ENCODE results near the gene AGRP.

The AGRP gene

DNA sequence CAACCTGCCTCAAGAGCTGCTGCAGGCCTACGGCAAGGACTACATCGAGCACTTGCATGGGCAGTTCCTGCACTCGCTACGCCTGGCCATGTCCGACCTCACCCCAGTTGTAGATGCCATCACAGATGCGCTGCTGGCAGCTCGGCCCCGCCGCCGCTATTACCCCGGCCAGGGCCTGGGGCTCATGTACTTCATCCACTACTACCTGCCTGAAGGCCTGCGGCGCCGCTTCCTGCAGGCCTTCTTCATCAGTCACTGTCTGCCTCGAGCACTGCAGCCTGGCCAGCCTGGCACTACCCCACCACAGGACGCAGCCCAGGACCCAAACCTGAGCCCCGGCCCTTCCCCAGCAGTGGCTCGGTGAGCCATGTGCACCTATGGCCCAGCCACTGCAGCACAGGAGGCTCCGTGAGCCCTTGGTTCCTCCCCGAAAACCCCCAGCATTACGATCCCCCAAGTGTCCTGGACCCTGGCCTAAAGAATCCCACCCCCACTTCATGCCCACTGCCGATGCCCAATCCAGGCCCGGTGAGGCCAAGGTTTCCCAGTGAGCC is 46.6 kb downstream of the AGRP start:
- Histone ChIP-seq H3K18ac (ENCODE audit: low read length) (no peak overlapping the region), H4K91ac (ENCODE audit: low read depth, low read length, poor library complexity) (no peak overlapping the region), H3K4ac (ENCODE audit: low read length) (no peak overlapping the region), H3K4me2 (ENCODE audit: insufficient read depth, low read length, poor library complexity, severe bottlenecking) (no peak overlapping the region), H3K9me3 (replicated peaks in 1 of 2; ENCODE audit: control insufficient read depth in 2 of 2, insufficient read depth in 1 of 2, low read depth in 1 of 2, low read length in 2 of 2) (peaks cover 0 to 2% of the 10 kb centered on the region in 2 donors), H2BK5ac (ENCODE audit: low read length) (no peak overlapping the region), H3K23ac (ENCODE audit: low read depth, low read length, poor library complexity) (peak overlapping the region; percentile 80), H3K14ac (ENCODE audit: low read length) (peak overlapping the region; percentile 56), H2BK12ac (ENCODE audit: low read length) (no peak overlapping the region), H3K27me3 (ENCODE audit: control insufficient read depth in 3 of 3, insufficient read depth in 3 of 3, low read depth in 1 of 3, low read length in 3 of 3) (peaks cover 0 to 10% (median under 1%) of the 10 kb centered on the region in 3 experiments), H2AFZ (ENCODE audit: low read length) (no peak overlapping the region), H3K27ac (replicated peaks; ENCODE audit: low read length) (no peak overlapping the region), H2BK15ac (ENCODE audit: low read length) (no peak overlapping the region), H3K36me3 (replicated peaks in 1 of 2; ENCODE audit: control insufficient read depth in 2 of 2, insufficient read depth in 2 of 2, low read length in 2 of 2) (peaks cover 17 to 37% of the 10 kb centered on the region in 2 donors), H4K8ac (ENCODE audit: low read depth, low read length) (no peak overlapping the region), H3K9ac (ENCODE audit: low read depth, low read length, poor library complexity) (peak overlapping the region; percentile 70), H2AK5ac (ENCODE audit: low read depth, low read length) (peak overlapping the region; percentile 2), H3K79me1 (ENCODE audit: low read depth, low read length) (no peaks in the 10 kb centered on the region), H3K4me1 (ENCODE audit: control insufficient read depth in 2 of 2, insufficient read depth in 1 of 2, low read depth in 1 of 2, low read length in 2 of 2) (peaks cover 10 to 12% of the 10 kb centered on the region in 2 donors), H2BK120ac (ENCODE audit: low read depth, low read length) (no peak overlapping the region), H3K4me3 (ENCODE audit: low read length in 2 of 2) (peak overlapping the region in 1 of 2 donors; percentile 59)
- DNase-seq (ENCODE audit: low spot score), result no peak
- WGBS, 2 donors (ENCODE audit: extremely low coverage in 2 of 2, insufficient read length in 2 of 2, insufficient replicate concordance in 1 of 2), result no CpG with 5 or more reads among the region's 23 CpGs

DNA sequence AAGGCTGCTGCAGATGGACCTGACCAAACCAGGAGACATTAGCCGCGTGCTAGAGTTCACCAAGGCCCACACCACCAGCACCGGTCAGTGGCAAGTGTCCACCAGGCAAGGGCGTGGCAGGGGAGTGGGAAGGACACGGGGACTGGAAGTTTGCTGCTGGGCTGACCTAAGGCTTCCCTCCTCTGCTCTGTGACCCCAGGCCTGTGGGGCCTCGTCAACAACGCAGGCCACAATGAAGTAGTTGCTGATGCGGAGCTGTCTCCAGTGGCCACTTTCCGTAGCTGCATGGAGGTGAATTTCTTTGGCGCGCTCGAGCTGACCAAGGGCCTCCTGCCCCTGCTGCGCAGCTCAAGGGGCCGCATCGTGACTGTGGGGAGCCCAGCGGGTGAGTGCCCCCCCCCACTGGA is 47.6 kb downstream of the AGRP start:
- H3K36me3 ChIP-seq (replicated peaks in 1 of 2; ENCODE audit: control insufficient read depth in 2 of 2, insufficient read depth in 2 of 2, low read length in 2 of 2), result peaks cover 17 to 37% of the 10 kb centered on the region in 2 donors
- peak overlapping the region; percentile 73 for H3K23ac ChIP-seq (ENCODE audit: low read depth, low read length, poor library complexity)
- no peak overlapping the region for H3K14ac ChIP-seq (ENCODE audit: low read length)
- H2BK15ac ChIP-seq (ENCODE audit: low read length), result no peak overlapping the region
- H4K8ac ChIP-seq (ENCODE audit: low read depth, low read length), result no peak overlapping the region
- H2AFZ ChIP-seq (ENCODE audit: low read length), result no peak overlapping the region
- no peak overlapping the region for H3K4me2 ChIP-seq (ENCODE audit: insufficient read depth, low read length, poor library complexity, severe bottlenecking)
- H3K27ac ChIP-seq (replicated peaks; ENCODE audit: low read length), result no peak overlapping the region
- peak overlapping the region in 1 of 2 donors; percentile 48 for H3K4me3 ChIP-seq (ENCODE audit: low read length in 2 of 2)
- no peak for DNase-seq (ENCODE audit: low spot score)
- no peak overlapping the region for H2BK5ac ChIP-seq (ENCODE audit: low read length)
- H2BK12ac ChIP-seq (ENCODE audit: low read length), result no peak overlapping the region
- WGBS, 2 donors (ENCODE audit: extremely low coverage in 2 of 2, insufficient read length in 2 of 2, insufficient replicate concordance in 1 of 2), result no CpG with 5 or more reads among the region's 16 CpGs
- H3K4ac ChIP-seq (ENCODE audit: low read length), result no peak overlapping the region
- peaks cover 0 to 2% of the 10 kb centered on the region in 2 donors for H3K9me3 ChIP-seq (replicated peaks in 1 of 2; ENCODE audit: control insufficient read depth in 2 of 2, insufficient read depth in 1 of 2, low read depth in 1 of 2, low read length in 2 of 2)
- H2AK5ac ChIP-seq (ENCODE audit: low read depth, low read length), result no peak overlapping the region
- H3K9ac ChIP-seq (ENCODE audit: low read depth, low read length, poor library complexity), result peak overlapping the region; percentile 4
- peaks cover 10 to 14% of the 10 kb centered on the region in 2 donors for H3K4me1 ChIP-seq (ENCODE audit: control insufficient read depth in 2 of 2, insufficient read depth in 1 of 2, low read depth in 1 of 2, low read length in 2 of 2)
- peaks cover 0 to 17% (median 4%) of the 10 kb centered on the region in 3 experiments for H3K27me3 ChIP-seq (ENCODE audit: control insufficient read depth in 3 of 3, insufficient read depth in 3 of 3, low read depth in 1 of 3, low read length in 3 of 3)
- H3K79me1 ChIP-seq (ENCODE audit: low read depth, low read length), result no peaks in the 10 kb centered on the region
- no peak overlapping the region for H4K91ac ChIP-seq (ENCODE audit: low read depth, low read length, poor library complexity)
- no peak overlapping the region for H3K18ac ChIP-seq (ENCODE audit: low read length)
- H2BK120ac ChIP-seq (ENCODE audit: low read depth, low read length), result no peak overlapping the region

DNA sequence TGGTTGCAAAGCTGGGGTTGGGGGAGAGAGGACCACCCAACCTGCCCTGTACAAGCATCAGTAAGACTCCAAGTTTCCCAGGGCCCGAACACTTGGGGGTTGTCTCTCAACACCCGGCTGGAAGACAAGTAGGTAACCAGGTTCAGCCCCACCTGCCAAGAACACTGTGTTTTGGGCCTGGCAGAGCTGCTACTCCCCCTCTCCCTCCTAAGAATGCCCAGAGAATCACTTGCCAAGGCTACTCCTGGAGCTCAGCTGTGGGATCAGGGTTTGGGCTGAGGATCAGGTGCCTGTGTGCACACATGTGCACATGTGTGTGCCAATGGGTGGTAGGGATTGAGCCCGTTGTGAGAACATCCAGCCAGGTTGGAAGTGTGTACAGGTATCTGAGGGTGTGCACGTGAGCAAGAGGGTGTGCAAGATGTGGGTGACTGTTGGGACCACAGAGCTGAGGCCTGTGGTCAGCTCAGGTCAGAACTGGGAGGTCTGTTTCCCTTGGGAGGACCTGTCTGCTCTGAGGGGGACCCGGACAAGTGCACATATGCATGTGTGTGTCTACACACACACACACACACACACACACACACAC is 50.1 kb downstream of the AGRP start:
- Histone ChIP-seq H2BK5ac (ENCODE audit: low read length) (no peak overlapping the region), H3K9ac (ENCODE audit: low read depth, low read length, poor library complexity) (no peak overlapping the region), H3K4me1 (ENCODE audit: control insufficient read depth in 2 of 2, insufficient read depth in 1 of 2, low read depth in 1 of 2, low read length in 2 of 2) (peaks cover 13 to 19% of the 10 kb centered on the region in 2 donors), H3K23ac (ENCODE audit: low read depth, low read length, poor library complexity) (peak overlapping the region; percentile 4), H3K79me1 (ENCODE audit: low read depth, low read length) (no peaks in the 10 kb centered on the region), H2AK5ac (ENCODE audit: low read depth, low read length) (peak overlapping the region; percentile 1), H2BK120ac (ENCODE audit: low read depth, low read length) (no peak overlapping the region), H3K4me2 (ENCODE audit: insufficient read depth, low read length, poor library complexity, severe bottlenecking) (no peak overlapping the region), H3K14ac (ENCODE audit: low read length) (no peak overlapping the region), H2BK15ac (ENCODE audit: low read length) (no peak overlapping the region), H3K36me3 (replicated peaks in 1 of 2; ENCODE audit: control insufficient read depth in 2 of 2, insufficient read depth in 2 of 2, low read length in 2 of 2) (peaks cover 9 to 21% of the 10 kb centered on the region in 2 donors), H3K4me3 (ENCODE audit: low read length in 2 of 2) (peak overlapping the region in 1 of 2 donors; percentile 49), H2BK12ac (ENCODE audit: low read length) (no peak overlapping the region), H2AFZ (ENCODE audit: low read length) (no peak overlapping the region), H3K18ac (ENCODE audit: low read length) (no peak overlapping the region), H3K27ac (replicated peaks; ENCODE audit: low read length) (no peak overlapping the region), H3K27me3 (ENCODE audit: control insufficient read depth in 3 of 3, insufficient read depth in 3 of 3, low read depth in 1 of 3, low read length in 3 of 3) (peaks cover 14 to 42% (median 25%) of the 10 kb centered on the region in 3 experiments), H4K8ac (ENCODE audit: low read depth, low read length) (no peak overlapping the region), H3K9me3 (replicated peaks in 1 of 2; ENCODE audit: control insufficient read depth in 2 of 2, insufficient read depth in 1 of 2, low read depth in 1 of 2, low read length in 2 of 2) (peaks cover 0 to 2% of the 10 kb centered on the region in 2 donors), H4K91ac (ENCODE audit: low read depth, low read length, poor library complexity) (no peak overlapping the region), H3K4ac (ENCODE audit: low read length) (no peak overlapping the region)
- no peak for DNase-seq (ENCODE audit: low spot score)
- WGBS, 2 donors (ENCODE audit: extremely low coverage in 2 of 2, insufficient read length in 2 of 2, insufficient replicate concordance in 1 of 2), result no CpG with 5 or more reads among the region's 5 CpGs
